IMR-90 (cell line): ENCODE measurements around the gene LRP1B.

Source experiments
- FOS ChIP-seq: fragments of 150-350 bp; IDR thresholded peaks from 2 replicates; pipeline ENCODE4 v1.6.1; 2016; ENCODE audit warnings: low read depth, low read length
- MAFK ChIP-seq: IDR thresholded peaks from 2 replicates; pipeline ENCODE4 v1.6.1; 2012; ENCODE audit warnings: low read depth, low read length, improper control_type of control experiment
- MXI1 ChIP-seq: IDR thresholded peaks from 2 replicates; pipeline ENCODE4 v1.6.1; 2012; ENCODE audit warnings: low read depth, mild to moderate bottlenecking, low read length, moderate library complexity, borderline replicate concordance
- POLR2A ChIP-seq: IDR thresholded peaks from 2 replicates; pipeline ENCODE4 v1.6.1; 2012; ENCODE audit warnings: mild to moderate bottlenecking, low read depth, low read length
- RAD21 ChIP-seq: IDR thresholded peaks from 2 replicates; pipeline ENCODE4 v1.6.1; 2012; ENCODE audit warnings: low read length, improper control_type of control experiment
- RCOR1 ChIP-seq: IDR thresholded peaks from 2 replicates; pipeline ENCODE4 v1.6.1; 2012; ENCODE audit warnings: mild to moderate bottlenecking, low read length, improper control_type of control experiment; ENCODE audit not compliant: insufficient replicate concordance
- RFX5 ChIP-seq: IDR thresholded peaks from 2 replicates; pipeline ENCODE4 v1.8.0; 2012; ENCODE audit warnings: low read depth, mild to moderate bottlenecking, low read length, moderate library complexity
- SMC3 ChIP-seq: fragments of 150-350 bp; IDR thresholded peaks from 2 replicates; pipeline ENCODE4 v1.6.1; 2016; ENCODE audit warnings: low read depth, mild to moderate bottlenecking, antibody characterized with exemption, low read length, moderate library complexity
- TF ChIP-seq, protein P1 (sequence below): conservative IDR thresholded peaks from 2 replicates; pipeline ENCODE4 v1.5.1; 2012; ENCODE audit warnings: mild to moderate bottlenecking, low read depth, low read length, improper control_type of control experiment
- TF ChIP-seq, protein P2 (sequence below): fragments of 150-350 bp; IDR thresholded peaks from 2 replicates; pipeline ENCODE4 v1.6.1; 2016; ENCODE audit warnings: low read depth, mild to moderate bottlenecking, low read length, moderate library complexity, borderline replicate concordance

DNA sequence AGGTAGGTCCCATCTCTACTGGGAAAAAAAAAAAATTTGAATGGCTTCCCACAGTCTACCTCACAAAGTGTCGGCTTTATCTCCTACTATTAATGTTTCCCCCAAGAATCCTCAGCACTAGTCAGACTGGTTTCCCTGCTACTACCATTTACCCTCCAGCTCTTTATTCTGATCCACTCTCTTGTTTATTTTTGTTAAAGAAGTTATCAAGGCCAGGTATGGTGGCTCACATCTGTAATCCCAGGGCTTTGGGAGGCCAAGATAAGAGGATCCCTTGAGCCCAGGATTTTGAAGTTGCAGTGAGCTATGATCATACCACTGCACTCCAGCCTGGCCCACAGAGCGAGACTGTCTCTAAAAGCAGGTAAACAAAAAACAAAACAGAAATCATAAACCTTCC is 1275.3 kb downstream of the LRP1B start:
- TF ChIP-seq, protein P1, sequence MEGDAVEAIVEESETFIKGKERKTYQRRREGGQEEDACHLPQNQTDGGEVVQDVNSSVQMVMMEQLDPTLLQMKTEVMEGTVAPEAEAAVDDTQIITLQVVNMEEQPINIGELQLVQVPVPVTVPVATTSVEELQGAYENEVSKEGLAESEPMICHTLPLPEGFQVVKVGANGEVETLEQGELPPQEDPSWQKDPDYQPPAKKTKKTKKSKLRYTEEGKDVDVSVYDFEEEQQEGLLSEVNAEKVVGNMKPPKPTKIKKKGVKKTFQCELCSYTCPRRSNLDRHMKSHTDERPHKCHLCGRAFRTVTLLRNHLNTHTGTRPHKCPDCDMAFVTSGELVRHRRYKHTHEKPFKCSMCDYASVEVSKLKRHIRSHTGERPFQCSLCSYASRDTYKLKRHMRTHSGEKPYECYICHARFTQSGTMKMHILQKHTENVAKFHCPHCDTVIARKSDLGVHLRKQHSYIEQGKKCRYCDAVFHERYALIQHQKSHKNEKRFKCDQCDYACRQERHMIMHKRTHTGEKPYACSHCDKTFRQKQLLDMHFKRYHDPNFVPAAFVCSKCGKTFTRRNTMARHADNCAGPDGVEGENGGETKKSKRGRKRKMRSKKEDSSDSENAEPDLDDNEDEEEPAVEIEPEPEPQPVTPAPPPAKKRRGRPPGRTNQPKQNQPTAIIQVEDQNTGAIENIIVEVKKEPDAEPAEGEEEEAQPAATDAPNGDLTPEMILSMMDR, result no peak
- TF ChIP-seq RAD21 (no peak), FOS (no peak), RFX5 (no peak), POLR2A (no peak), MXI1 (no peak), SMC3 (no peak), MAFK (no peak), RCOR1 (no peak)
- TF ChIP-seq, protein P2, sequence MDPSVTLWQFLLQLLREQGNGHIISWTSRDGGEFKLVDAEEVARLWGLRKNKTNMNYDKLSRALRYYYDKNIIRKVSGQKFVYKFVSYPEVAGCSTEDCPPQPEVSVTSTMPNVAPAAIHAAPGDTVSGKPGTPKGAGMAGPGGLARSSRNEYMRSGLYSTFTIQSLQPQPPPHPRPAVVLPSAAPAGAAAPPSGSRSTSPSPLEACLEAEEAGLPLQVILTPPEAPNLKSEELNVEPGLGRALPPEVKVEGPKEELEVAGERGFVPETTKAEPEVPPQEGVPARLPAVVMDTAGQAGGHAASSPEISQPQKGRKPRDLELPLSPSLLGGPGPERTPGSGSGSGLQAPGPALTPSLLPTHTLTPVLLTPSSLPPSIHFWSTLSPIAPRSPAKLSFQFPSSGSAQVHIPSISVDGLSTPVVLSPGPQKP, result no peak
